DND-41 (cell line): ENCODE results near the gene WTIP.

Experiments
- ATAC-seq: fragments of 200-7000 bp; cut with Tn5 transposase; 3 replicates; pipeline ENCODE4 v1.9.1; 2021; ENCODE audit warnings: low read depth; ENCODE audit not compliant: insufficient read depth
- DNase-seq: peaks from one replicate; pipeline ENCODE4 v3.0.0-alpha.2; 2020
- H2AFZ ChIP-seq: 2 replicates; pipeline ENCODE4 v1.6.0; 2012; ENCODE audit warnings: low read depth, low read length
- H3K27ac ChIP-seq: 2 replicates; pipeline ENCODE4 v1.5.1; 2012; ENCODE audit warnings: low read length, inconsistent platforms
- H3K27me3 ChIP-seq: fragments of 200-600 bp; sonication (generic); 2 replicates; pipeline ENCODE4 v1.6.0; 2012; ENCODE audit warnings: low read length, mild to moderate bottlenecking, inconsistent platforms; ENCODE audit not compliant: insufficient read depth, poor library complexity
- H3K36me3 ChIP-seq: 2 replicates; pipeline ENCODE4 v1.5.1; 2012; ENCODE audit warnings: low read length, inconsistent platforms; ENCODE audit not compliant: insufficient read depth
- H3K4me1 ChIP-seq: 2 replicates; pipeline ENCODE4 v1.5.1; 2012; ENCODE audit warnings: mild to moderate bottlenecking, low read length; ENCODE audit not compliant: insufficient read depth
- H3K4me2 ChIP-seq: 2 replicates; pipeline ENCODE4 v1.6.0; 2012; ENCODE audit warnings: mild to moderate bottlenecking, moderate library complexity, low read length, inconsistent platforms; ENCODE audit not compliant: insufficient read depth
- H3K4me3 ChIP-seq, 2 experiments: fragments of 200-600 bp in 1 of 2; shearing (Covaris generic) in 1 of 2; 2 replicates each; pipeline ENCODE4 v1.5.1; 2012 to 2016; ENCODE audit warnings: inconsistent platforms in 2 of 2, low read length in 2 of 2, mild to moderate bottlenecking in 2 of 2, low read depth in 1 of 2, moderate library complexity in 1 of 2
- H3K79me2 ChIP-seq: 2 replicates; pipeline ENCODE4 v1.6.0; 2012; ENCODE audit warnings: low read length, inconsistent platforms; ENCODE audit not compliant: insufficient read depth
- H3K9ac ChIP-seq: 2 replicates; pipeline ENCODE4 v1.6.0; 2012; ENCODE audit warnings: low read depth, mild to moderate bottlenecking, inconsistent platforms, low read length, moderate library complexity
- H3K9me3 ChIP-seq: 2 replicates; pipeline ENCODE4 v1.5.1; 2012; ENCODE audit warnings: low read length, moderate library complexity, mild to moderate bottlenecking, inconsistent platforms; ENCODE audit not compliant: insufficient read depth, severe bottlenecking
- H4K20me1 ChIP-seq: 2 replicates; pipeline ENCODE4 v1.6.0; 2012; ENCODE audit warnings: low read length; ENCODE audit not compliant: insufficient read depth
- EZH2 ChIP-seq: IDR thresholded peaks from 3 replicates; pipeline ENCODE4 v1.6.1; 2012; ENCODE audit warnings: borderline replicate concordance, low read depth, mild to moderate bottlenecking, moderate library complexity, low read length, inconsistent platforms; ENCODE audit not compliant: severe bottlenecking
- TF ChIP-seq, protein P1 (sequence below): IDR thresholded peaks from 2 replicates; pipeline ENCODE4 v1.5.1; 2012; ENCODE audit warnings: borderline replicate concordance, low read length, moderate library complexity, mild to moderate bottlenecking; ENCODE audit not compliant: poor library complexity, severe bottlenecking; ENCODE audit errors: extremely low read depth

Gene WTIP

DNA sequence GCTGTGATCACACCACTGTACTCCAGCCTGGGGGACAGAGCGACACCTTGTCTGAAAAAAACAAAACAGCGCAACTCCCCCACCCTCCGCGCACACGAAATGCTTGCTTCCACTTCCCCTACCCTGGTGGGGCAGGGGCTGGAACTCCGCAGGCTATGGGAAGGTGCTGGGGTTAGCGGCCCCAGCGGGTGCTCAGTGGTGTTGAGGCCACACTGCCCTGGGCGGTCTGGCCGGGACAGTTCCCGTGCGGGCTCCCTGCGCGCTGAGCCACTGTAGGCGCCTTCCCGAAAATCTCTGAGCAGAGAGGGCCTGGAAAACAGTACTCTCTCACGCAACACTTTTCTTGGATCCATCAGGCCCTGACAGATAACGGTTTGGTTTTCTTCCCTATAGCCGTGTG lies 1.1 kb upstream of the WTIP start:
- H3K27me3 ChIP-seq, result no peaks in the 10 kb centered on the region
- peaks cover 2% of the 10 kb centered on the region; the same call in 1 of the 2 replicates for H4K20me1 ChIP-seq
- H2AFZ ChIP-seq, result no peak overlapping the region
- H3K36me3 ChIP-seq, result no peaks in the 10 kb centered on the region
- TF ChIP-seq, protein P1, sequence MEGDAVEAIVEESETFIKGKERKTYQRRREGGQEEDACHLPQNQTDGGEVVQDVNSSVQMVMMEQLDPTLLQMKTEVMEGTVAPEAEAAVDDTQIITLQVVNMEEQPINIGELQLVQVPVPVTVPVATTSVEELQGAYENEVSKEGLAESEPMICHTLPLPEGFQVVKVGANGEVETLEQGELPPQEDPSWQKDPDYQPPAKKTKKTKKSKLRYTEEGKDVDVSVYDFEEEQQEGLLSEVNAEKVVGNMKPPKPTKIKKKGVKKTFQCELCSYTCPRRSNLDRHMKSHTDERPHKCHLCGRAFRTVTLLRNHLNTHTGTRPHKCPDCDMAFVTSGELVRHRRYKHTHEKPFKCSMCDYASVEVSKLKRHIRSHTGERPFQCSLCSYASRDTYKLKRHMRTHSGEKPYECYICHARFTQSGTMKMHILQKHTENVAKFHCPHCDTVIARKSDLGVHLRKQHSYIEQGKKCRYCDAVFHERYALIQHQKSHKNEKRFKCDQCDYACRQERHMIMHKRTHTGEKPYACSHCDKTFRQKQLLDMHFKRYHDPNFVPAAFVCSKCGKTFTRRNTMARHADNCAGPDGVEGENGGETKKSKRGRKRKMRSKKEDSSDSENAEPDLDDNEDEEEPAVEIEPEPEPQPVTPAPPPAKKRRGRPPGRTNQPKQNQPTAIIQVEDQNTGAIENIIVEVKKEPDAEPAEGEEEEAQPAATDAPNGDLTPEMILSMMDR, result no peak
- no peak for TF ChIP-seq EZH2
- no peaks in the 10 kb centered on the region for H3K4me1 ChIP-seq
- ATAC-seq (no peak), DNase-seq (no peak)
- H3K4me2 ChIP-seq, result no peak overlapping the region
- H3K79me2 ChIP-seq, result no peaks in the 10 kb centered on the region
- no peak overlapping the region for H3K27ac ChIP-seq
- no peak overlapping the region for H3K4me3 ChIP-seq
- H3K9ac ChIP-seq, result no peak overlapping the region
- H3K9me3 ChIP-seq, result no peaks in the 10 kb centered on the region

DNA sequence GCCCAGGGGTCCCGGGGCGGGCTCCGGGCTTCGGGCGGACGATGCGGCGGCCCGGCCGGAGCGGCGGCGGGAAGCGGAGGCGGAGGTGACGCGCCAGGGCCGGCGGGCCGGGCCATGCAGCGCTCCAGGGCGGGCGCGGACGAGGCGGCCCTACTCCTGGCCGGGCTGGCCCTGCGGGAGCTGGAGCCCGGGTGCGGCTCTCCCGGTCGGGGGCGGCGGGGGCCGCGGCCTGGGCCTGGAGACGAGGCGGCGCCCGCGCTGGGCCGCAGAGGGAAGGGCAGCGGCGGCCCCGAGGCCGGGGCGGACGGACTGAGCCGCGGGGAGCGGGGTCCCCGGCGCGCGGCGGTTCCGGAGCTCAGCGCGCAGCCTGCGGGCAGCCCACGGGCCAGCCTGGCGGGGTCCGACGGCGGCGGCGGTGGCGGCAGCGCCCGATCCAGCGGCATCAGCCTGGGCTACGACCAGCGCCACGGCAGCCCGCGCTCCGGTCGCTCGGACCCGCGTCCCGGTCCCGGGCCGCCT lies 362 bp downstream of the WTIP start:
- Histone ChIP-seq H2AFZ (no peak overlapping the region), H3K27me3 (no peaks in the 10 kb centered on the region), H3K9me3 (no peaks in the 10 kb centered on the region), H3K36me3 (no peaks in the 10 kb centered on the region), H3K4me2 (no peak overlapping the region), H3K4me1 (no peaks in the 10 kb centered on the region), H3K4me3 (no peak overlapping the region), H3K79me2 (no peaks in the 10 kb centered on the region), H3K27ac (no peak overlapping the region), H3K9ac (no peak overlapping the region), H4K20me1 (no peaks in the 10 kb centered on the region)
- DNase-seq (no peak), ATAC-seq (no peak)
- no peak for TF ChIP-seq EZH2
- TF ChIP-seq, protein P1, result no peak

GRCh38 chr19:34482380-34483250 lies 1.1 kb downstream of the WTIP start:
- TF ChIP-seq EZH2, result no peak
- TF ChIP-seq, protein P1, result no peak
- Histone ChIP-seq H3K27me3 (no peaks in the 10 kb centered on the region), H4K20me1 (no peaks in the 10 kb centered on the region), H3K4me1 (no peaks in the 10 kb centered on the region), H3K4me2 (no peak overlapping the region), H3K79me2 (no peaks in the 10 kb centered on the region), H3K4me3 (no peak overlapping the region), H2AFZ (no peak overlapping the region), H3K27ac (no peak overlapping the region), H3K36me3 (no peaks in the 10 kb centered on the region), H3K9ac (no peak overlapping the region), H3K9me3 (no peaks in the 10 kb centered on the region)
- DNase-seq (no peak), ATAC-seq (no peak)
